SK-N-SH (cell line): Measurements from ENCODE around the gene ELMO1. TPM values are rescaled to one million over a fixed set of nuclear protein-coding genes. Genes with fewer than 3 reads are reported as not detected.
A peak's percentile ranks its signal among the peaks of the same experiment; 100 is the strongest.

Experiments used
- CTCF ChIA-PET: fragments of 300-600, 350-600 bp; formaldehyde crosslinking; extraction: SDS; loops from one replicate; lab custom pipeline; 2021; lab: Yijun Ruan, JAX
- POLR2A ChIA-PET: fragments of 350-600 bp; sonication (Branson Sonifier 250); formaldehyde crosslinking; extraction: SDS; loops from one replicate; lab custom pipeline; 2020; ENCODE audit warnings: antibody characterized with exemption, inconsistent platforms; lab: Yijun Ruan, JAX
- DNase-seq: peaks from one replicate; pipeline ENCODE4 v3.0.0; 2012
- H2AFZ ChIP-seq: fragments of 200-600 bp; sonication (generic); 2 replicates; pipeline ENCODE4 v1.8.1; 2016; ENCODE audit warnings: antibody characterized with exemption, mild to moderate bottlenecking, low read depth
- H3F3A ChIP-seq: fragments of 200-600 bp; sonication (generic); replicated peaks from 2 replicates; pipeline ENCODE3; 2016; ENCODE audit warnings: antibody characterized with exemption, mild to moderate bottlenecking; ENCODE audit not compliant: insufficient read depth
- H3K27ac ChIP-seq, 2 experiments: fragments of 200-500 bp in 1 of 2; fragments of 200-600 bp in 1 of 2; sonication (Bioruptor generic) in 1 of 2; sonication (generic), shearing (Covaris generic) in 1 of 2; 2 replicates each; pipeline versions ENCODE4 v1.5.1 to v1.6.1; 2014 to 2016; ENCODE audit warnings: low read depth in 2 of 2, inconsistent platforms in 1 of 2, low read length in 1 of 2, mild to moderate bottlenecking in 1 of 2, mixed read lengths in 1 of 2
- H3K27me3 ChIP-seq: fragments of 200-600 bp; sonication (generic), shearing (Covaris generic); 2 replicates; pipeline ENCODE4 v1.6.1; 2016; ENCODE audit warnings: mixed run types; ENCODE audit not compliant: insufficient read depth
- H3K36me3 ChIP-seq, 2 experiments: fragments of 200-500 bp in 1 of 2; fragments of 200-600 bp in 1 of 2; sonication (Bioruptor generic) in 1 of 2; sonication (generic) in 1 of 2; replicated peaks in 1 of 2; 2 replicates each; pipeline versions ENCODE3 to v1.5.1; 2014 to 2016; ENCODE audit warnings: low read length in 1 of 2, mild to moderate bottlenecking in 1 of 2; ENCODE audit not compliant: insufficient read depth in 2 of 2, control insufficient read depth in 1 of 2
- H3K4me1 ChIP-seq, 2 experiments: fragments of 200-500 bp in 1 of 2; fragments of 200-600 bp in 1 of 2; sonication (Bioruptor generic) in 1 of 2; sonication (generic), shearing (Covaris generic) in 1 of 2; 2 replicates each; pipeline versions ENCODE4 v1.5.1 to v1.6.1; 2014 to 2016; ENCODE audit warnings: low read depth in 1 of 2, low read length in 1 of 2, mixed run types in 1 of 2; ENCODE audit not compliant: insufficient read depth in 2 of 2, control insufficient read depth in 1 of 2
- H3K4me2 ChIP-seq: fragments of 200-600 bp; sonication (generic), shearing (Covaris generic); 2 replicates; pipeline ENCODE4 v1.6.1; 2017; ENCODE audit warnings: mixed run types
- H3K4me3 ChIP-seq, 2 experiments: fragments of 200-500 bp in 1 of 2; fragments of 200-600 bp in 1 of 2; sonication (Bioruptor generic) in 1 of 2; sonication (generic), shearing (Covaris generic) in 1 of 2; 2 replicates each; pipeline versions ENCODE4 v1.5.1 to v1.8.1; 2014 to 2016; ENCODE audit warnings: low read depth in 2 of 2, inconsistent platforms in 1 of 2, low read length in 1 of 2, mild to moderate bottlenecking in 1 of 2, mixed read lengths in 1 of 2, moderate library complexity in 1 of 2
- H3K79me2 ChIP-seq: fragments of 200-600 bp; sonication (generic); 2 replicates; pipeline ENCODE4 v1.8.1; 2017; ENCODE audit warnings: mild to moderate bottlenecking; ENCODE audit not compliant: insufficient read depth
- H3K9ac ChIP-seq: fragments of 200-600 bp; sonication (generic); 2 replicates; pipeline ENCODE4 v1.6.1; 2017; ENCODE audit warnings: mixed run types
- H3K9me2 ChIP-seq: fragments of 200-600 bp; sonication (generic); 2 replicates; pipeline ENCODE4 v1.6.1; 2017; ENCODE audit warnings: mixed run types
- H3K9me3 ChIP-seq: fragments of 200-600 bp; sonication (generic); 2 replicates; pipeline ENCODE4 v1.6.1; 2017; ENCODE audit warnings: mixed run types, mild to moderate bottlenecking, moderate library complexity
- H4K20me1 ChIP-seq: fragments of 200-600 bp; sonication (generic); 2 replicates; pipeline ENCODE4 v1.6.1; 2017; ENCODE audit warnings: mild to moderate bottlenecking, mixed run types; ENCODE audit not compliant: insufficient read depth
- CTCF ChIP-seq: fragments of 200-600 bp; sonication (generic); IDR thresholded peaks from 2 replicates; pipeline ENCODE4 v1.6.1; 2017; ENCODE audit warnings: antibody characterized with exemption, mild to moderate bottlenecking, moderate library complexity
- ELF1 ChIP-seq: IDR thresholded peaks from 2 replicates; pipeline ENCODE4 v1.4.0; 2012
- EZH2phosphoT487 ChIP-seq: fragments of 200-600 bp; sonication (generic); IDR thresholded peaks from 2 replicates; pipeline ENCODE4 v1.6.1; 2017; ENCODE audit warnings: low read depth, mixed run types, mild to moderate bottlenecking, antibody characterized with exemption, moderate library complexity, borderline replicate concordance
- FOXJ3 ChIP-seq: sonication (generic); formaldehyde crosslinking; IDR thresholded peaks from 2 replicates; pipeline ENCODE4 v1.5.1; 2020; ENCODE audit warnings: mild to moderate bottlenecking, missing genetic modification reagents
- FOXM1 ChIP-seq: IDR thresholded peaks from 2 replicates; pipeline ENCODE4 v1.4.0; 2012; ENCODE audit warnings: low read depth, mild to moderate bottlenecking
- POLR2AphosphoS5 ChIP-seq: IDR thresholded peaks from 2 replicates; pipeline ENCODE4 v1.6.1; 2012; ENCODE audit warnings: low read depth, low read length
- SMC3 ChIP-seq: IDR thresholded peaks from 2 replicates; pipeline ENCODE4 v1.6.1; 2012; ENCODE audit warnings: low read depth, low read length, improper control_type of control experiment
- WGBS: methylation state at CpG from one replicate; pipeline ENCODE4 v1.1.6; 2017; ENCODE audit warnings: low lambda C conversion rate; 5-methylcytosine and 5-hydroxymethylcytosine counted together
- polyA plus RNA-seq, 3 experiments: library from polyadenylated mRNA; depleted of rRNA; stranded (reverse); fragments of >200 nt; gene quantifications; 2 replicates each; pipeline ENCODE4 v1.2.3, GENCODE V29; 2012
- TF ChIP-seq, protein P1 (sequence below): IDR thresholded peaks from 2 replicates; pipeline ENCODE4 v1.6.1; 2012; ENCODE audit warnings: mild to moderate bottlenecking, low read depth, low read length, moderate library complexity
- TF ChIP-seq, protein P2 (sequence below): IDR thresholded peaks from 2 replicates; pipeline ENCODE4 v1.4.0; 2012; ENCODE audit warnings: low read depth, borderline replicate concordance

Gene ELMO1
- polyA plus RNA-seq, 1 of the 3 experiments (the other 2 are of a cell fraction) = 0.64 TPM

- H3K9ac ChIP-seq = no peak overlapping the region
- TF ChIP-seq, protein P1, sequence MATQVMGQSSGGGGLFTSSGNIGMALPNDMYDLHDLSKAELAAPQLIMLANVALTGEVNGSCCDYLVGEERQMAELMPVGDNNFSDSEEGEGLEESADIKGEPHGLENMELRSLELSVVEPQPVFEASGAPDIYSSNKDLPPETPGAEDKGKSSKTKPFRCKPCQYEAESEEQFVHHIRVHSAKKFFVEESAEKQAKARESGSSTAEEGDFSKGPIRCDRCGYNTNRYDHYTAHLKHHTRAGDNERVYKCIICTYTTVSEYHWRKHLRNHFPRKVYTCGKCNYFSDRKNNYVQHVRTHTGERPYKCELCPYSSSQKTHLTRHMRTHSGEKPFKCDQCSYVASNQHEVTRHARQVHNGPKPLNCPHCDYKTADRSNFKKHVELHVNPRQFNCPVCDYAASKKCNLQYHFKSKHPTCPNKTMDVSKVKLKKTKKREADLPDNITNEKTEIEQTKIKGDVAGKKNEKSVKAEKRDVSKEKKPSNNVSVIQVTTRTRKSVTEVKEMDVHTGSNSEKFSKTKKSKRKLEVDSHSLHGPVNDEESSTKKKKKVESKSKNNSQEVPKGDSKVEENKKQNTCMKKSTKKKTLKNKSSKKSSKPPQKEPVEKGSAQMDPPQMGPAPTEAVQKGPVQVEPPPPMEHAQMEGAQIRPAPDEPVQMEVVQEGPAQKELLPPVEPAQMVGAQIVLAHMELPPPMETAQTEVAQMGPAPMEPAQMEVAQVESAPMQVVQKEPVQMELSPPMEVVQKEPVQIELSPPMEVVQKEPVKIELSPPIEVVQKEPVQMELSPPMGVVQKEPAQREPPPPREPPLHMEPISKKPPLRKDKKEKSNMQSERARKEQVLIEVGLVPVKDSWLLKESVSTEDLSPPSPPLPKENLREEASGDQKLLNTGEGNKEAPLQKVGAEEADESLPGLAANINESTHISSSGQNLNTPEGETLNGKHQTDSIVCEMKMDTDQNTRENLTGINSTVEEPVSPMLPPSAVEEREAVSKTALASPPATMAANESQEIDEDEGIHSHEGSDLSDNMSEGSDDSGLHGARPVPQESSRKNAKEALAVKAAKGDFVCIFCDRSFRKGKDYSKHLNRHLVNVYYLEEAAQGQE = no peak
- TF ChIP-seq, protein P2, sequence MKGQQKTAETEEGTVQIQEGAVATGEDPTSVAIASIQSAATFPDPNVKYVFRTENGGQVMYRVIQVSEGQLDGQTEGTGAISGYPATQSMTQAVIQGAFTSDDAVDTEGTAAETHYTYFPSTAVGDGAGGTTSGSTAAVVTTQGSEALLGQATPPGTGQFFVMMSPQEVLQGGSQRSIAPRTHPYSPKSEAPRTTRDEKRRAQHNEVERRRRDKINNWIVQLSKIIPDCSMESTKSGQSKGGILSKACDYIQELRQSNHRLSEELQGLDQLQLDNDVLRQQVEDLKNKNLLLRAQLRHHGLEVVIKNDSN = no peak
- TF ChIP-seq ELF1 (no peak), EZH2phosphoT487 (no peak), SMC3 (no peak), FOXM1 (no peak), FOXJ3 (no peak), CTCF (no peak), POLR2AphosphoS5 (no peak)
- TF ChIP-seq, all 33 proteins: peak for 0
- Histone ChIP-seq H3K4me1 (peaks cover 0 to 7% of the 10 kb centered on the region in 2 experiments; a peak in 2 of 4 replicates), H3K27ac (no peak overlapping the region), H3K9me3 (0 out of 2 replicates have a peak, but pooled peaks cover 3% of the 10 kb centered on the region), H3K4me3 (no peak overlapping the region), H3F3A (no peaks in the 10 kb centered on the region), H4K20me1 (no peaks in the 10 kb centered on the region), H3K36me3 (no peaks in the 10 kb centered on the region), H3K79me2 (no peaks in the 10 kb centered on the region), H3K4me2 (no peak overlapping the region), H3K27me3 (no peaks in the 10 kb centered on the region), H3K9me2 (no peaks in the 10 kb centered on the region), H2AFZ (no peak overlapping the region)
- POLR2A ChIA-PET = interaction anchor here (0.6 kb wide), 1 partner anchor 108 kb away, joined by 3 read pairs; no protein-coding TSS in a partner anchor
- WGBS = 44% methylated on average over 8 of the region's 8 CpGs
- peak; percentile 50 for DNase-seq
- CTCF ChIA-PET = interaction anchor here (0.7 to 2.7 kb wide), 4 partner anchors 19 to 207 kb away, joined by 3 to 11 read pairs (median 4); no protein-coding TSS in a partner anchor
These were observed 7.8 kb downstream of the ELMO1 start for GRCh38 chr7:37440738-37441385.
